GM15510 (cell line): ENCODE results near the gene TRAPPC6A.
A peak's percentile ranks its signal among the peaks of the same experiment; 100 is the strongest.

Experiments
- POLR2A ChIP-seq: IDR thresholded peaks from 3 replicates; pipeline ENCODE4 v1.6.1; 2011; ENCODE audit warnings: borderline replicate concordance; ENCODE audit not compliant: insufficient read length; ENCODE audit errors: extremely low read depth

Gene TRAPPC6A

GRCh38 chr19:45202637-45203036 lies 24.6 kb upstream of the TRAPPC6A start:
- no peak for TF ChIP-seq POLR2A

- TF ChIP-seq POLR2A, result no peak
Observed at GRCh38 chr19:45200568-45200967, 22.5 kb upstream of the TRAPPC6A start.

- no peak for TF ChIP-seq POLR2A
Observed at GRCh38 chr19:45195764-45196163, 17.7 kb upstream of the TRAPPC6A start.

DNA sequence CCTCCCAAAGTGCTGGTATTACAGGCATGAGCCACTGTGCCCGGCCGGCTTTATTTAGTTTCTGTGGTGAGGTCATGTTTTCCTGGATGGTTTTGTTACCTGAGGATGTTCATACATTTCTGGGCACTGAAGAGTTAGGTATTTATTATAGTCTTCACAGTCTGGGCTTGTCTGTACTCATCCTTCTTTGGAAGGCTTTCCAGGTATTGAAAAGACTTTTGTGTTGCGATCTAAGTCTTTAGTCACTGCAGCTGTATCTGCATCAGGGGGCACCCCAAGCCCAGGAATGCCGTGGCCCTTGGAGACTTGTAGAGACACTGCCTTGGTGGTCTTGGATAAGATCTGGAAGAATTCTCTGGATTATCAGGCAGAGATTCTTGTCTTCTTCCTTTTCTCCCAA lies 13.3 kb upstream of the TRAPPC6A start:
- TF ChIP-seq POLR2A, result no peak

- TF ChIP-seq POLR2A, result no peak
Observed at GRCh38 chr19:45189971-45190370, 11.9 kb upstream of the TRAPPC6A start.

DNA sequence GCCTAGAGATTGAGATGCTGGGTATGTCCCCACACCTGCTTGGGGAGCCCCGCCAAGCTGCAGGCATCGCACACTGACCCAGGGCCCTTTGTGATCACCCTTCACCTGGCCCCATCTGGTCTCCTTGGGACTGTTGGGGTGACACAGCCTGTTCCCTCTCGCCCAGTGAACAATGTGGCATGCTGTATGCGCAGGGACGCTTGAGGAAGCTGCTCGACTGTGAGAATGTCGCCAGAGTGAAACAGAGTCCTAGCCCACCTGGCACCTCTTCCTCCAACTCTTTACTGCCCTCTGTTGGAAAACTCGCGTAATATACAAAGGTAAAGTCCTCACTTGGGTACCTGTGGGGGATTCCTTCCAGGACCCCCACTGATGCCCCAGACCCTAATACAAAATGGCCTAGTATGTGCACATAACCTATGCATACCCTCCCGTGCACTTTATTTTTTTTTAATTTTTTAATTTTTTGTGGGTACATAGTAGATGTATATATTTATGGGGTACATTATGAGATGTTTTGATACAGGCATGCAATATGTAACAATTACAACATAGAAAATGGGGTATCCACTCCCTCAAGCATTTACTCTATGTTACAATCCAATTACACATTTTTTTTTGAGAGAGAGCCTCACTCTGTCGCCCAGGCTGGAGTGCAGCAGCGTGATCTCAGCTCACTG lies 9.5 kb upstream of the TRAPPC6A start:
- no peak for TF ChIP-seq POLR2A

GRCh38 chr19:45186509-45187334 lies 8.7 kb upstream of the TRAPPC6A start:
- TF ChIP-seq POLR2A, result no peak

DNA sequence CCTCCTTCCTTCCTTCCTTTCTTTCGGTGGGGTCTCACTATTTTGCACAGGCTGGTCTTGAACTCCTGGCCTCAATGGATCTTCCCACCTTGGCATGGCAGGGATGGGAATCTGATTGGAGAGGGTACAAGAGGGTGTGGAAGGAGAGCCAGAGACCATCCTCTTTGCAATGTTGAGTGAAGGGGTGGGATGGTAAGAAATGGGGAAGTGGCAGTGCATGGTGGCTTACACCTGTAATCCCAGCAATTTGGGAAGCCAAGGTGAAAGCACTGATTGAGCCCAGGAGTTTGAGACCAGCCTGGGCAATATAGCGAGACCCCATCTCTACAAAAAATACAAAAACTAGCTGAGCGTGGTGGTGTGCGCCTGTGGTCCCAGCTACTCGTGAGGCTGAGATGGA lies 6.1 kb upstream of the TRAPPC6A start:
- TF ChIP-seq POLR2A, result no peak

DNA sequence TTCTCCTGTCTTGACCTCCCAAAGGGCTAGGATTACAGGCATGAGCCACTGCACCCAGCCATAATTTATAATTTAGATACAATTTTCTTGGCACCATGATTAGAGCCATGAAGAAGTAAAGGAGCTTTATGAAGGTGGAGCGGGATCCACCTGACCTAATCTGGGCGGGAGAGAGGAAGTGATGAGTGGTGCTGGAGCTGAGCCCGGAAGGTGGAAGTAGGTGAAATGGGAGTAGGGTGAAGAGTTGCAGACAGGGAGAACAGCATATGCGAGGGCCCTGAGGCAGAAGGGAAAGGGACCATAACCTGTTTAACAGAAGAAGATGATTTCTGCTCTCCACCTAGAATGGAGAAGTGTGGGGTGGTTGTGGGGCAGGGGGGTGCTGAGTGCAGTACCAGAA lies 4.7 kb upstream of the TRAPPC6A start:
- no peak for TF ChIP-seq POLR2A

GRCh38 chr19:45180936-45181335 lies 2.9 kb upstream of the TRAPPC6A start:
- no peak for TF ChIP-seq POLR2A

- no peak for TF ChIP-seq POLR2A
Observed at GRCh38 chr19:45179892-45180370, 1.9 kb upstream of the TRAPPC6A start.

GRCh38 chr19:45179072-45179891 lies 1.2 kb upstream of the TRAPPC6A start:
- no peak for TF ChIP-seq POLR2A

GRCh38 chr19:45178262-45179071 lies 430 bp upstream of the TRAPPC6A start, which contains the start of gene BLOC1S3:
Gene BLOC1S3, plus strand, starts transcription at chr19:45178784. Its CDS starts 513 bp downstream, at chr19:45179297.
- peak; percentile 75 for TF ChIP-seq POLR2A
